ENCODE data around the gene DPH5.

DPH5 gene

GRCh38 chr1:101030881-101031280, 5.3 kb upstream of the DPH5 start:
- no peak overlapping the region for H3K27ac ChIP-seq
- TF ChIP-seq, protein P1, sequence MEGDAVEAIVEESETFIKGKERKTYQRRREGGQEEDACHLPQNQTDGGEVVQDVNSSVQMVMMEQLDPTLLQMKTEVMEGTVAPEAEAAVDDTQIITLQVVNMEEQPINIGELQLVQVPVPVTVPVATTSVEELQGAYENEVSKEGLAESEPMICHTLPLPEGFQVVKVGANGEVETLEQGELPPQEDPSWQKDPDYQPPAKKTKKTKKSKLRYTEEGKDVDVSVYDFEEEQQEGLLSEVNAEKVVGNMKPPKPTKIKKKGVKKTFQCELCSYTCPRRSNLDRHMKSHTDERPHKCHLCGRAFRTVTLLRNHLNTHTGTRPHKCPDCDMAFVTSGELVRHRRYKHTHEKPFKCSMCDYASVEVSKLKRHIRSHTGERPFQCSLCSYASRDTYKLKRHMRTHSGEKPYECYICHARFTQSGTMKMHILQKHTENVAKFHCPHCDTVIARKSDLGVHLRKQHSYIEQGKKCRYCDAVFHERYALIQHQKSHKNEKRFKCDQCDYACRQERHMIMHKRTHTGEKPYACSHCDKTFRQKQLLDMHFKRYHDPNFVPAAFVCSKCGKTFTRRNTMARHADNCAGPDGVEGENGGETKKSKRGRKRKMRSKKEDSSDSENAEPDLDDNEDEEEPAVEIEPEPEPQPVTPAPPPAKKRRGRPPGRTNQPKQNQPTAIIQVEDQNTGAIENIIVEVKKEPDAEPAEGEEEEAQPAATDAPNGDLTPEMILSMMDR (IDR thresholded peaks at IDR 0.05), result no peak
- TF ChIP-seq ZFX (IDR thresholded peaks at IDR 0.05; ENCODE audit: borderline replicate concordance), result no peak

DNA sequence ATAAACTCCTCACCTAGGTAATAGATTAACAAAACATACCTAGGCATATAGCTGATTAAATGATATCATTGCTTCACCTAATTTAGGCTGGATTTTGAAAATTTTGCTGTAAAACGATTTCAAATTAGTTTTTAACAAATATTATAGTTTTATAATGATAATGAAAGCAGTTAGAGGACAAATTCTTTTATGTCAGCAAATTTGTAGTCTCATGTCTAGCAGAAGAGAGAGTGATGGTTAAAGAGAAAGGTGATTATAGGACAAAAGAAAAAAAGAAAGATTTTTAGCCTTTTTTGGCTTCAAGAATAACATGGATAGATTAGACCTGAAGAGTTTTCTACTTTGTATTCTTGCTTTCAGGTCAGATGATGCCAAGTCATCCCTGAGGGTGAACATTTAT, 3.6 kb upstream of the DPH5 start:
- TF ChIP-seq, protein P1 (IDR thresholded peaks at IDR 0.05), result no peak
- no peak for TF ChIP-seq ZFX (IDR thresholded peaks at IDR 0.05; ENCODE audit: borderline replicate concordance)
- H3K27ac ChIP-seq, result no peak overlapping the region

DNA sequence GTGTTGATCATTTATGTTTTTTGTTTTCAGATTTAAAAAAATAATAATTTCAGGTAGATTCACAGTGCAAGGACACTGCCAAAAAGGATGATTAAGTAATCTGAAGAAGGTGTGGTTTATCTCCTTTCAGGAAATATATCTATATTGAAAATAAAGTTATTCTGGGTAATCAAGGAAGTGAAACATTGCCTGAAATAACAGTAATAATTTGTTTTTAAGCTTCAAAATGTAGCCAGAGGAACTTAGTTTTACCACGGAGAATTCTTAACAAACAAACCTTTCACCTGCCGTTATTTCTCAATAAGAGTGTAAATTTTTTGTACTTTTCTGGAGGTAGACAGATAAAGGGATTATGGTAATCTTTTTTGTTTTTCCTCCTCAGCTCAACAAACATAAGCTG, 2.9 kb upstream of the DPH5 start:
- TF ChIP-seq, protein P1 (IDR thresholded peaks at IDR 0.05), result no peak
- TF ChIP-seq ZFX (IDR thresholded peaks at IDR 0.05; ENCODE audit: borderline replicate concordance), result no peak
- no peak overlapping the region for H3K27ac ChIP-seq

DNA sequence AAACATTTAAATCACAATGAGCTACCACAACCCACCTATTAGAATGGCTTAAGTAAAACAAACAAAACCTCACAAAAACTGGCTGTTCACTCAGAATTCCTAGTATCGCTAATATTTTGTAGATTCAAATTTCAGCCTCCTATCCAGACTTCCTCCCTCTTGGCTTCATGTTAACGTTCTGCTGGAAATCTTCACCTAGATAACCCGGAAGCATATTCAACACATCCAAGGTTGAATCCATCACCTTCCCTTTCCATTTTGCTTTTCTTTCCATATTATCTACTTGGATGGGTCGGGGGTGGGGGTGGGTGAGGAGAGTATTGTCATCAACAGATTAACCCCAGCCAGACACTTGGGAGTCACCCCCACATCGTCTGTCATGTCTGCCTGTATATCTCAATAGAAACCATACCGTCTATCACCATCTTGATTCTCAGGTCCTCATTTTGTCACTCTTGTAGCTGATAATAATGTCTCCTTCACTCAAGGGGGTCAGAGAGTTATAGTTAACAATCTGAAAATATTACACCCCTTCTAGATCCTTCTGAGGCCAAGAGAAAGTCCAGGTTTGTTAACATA, 1.7 kb upstream of the DPH5 start:
- no peak for TF ChIP-seq ZFX (IDR thresholded peaks at IDR 0.05; ENCODE audit: borderline replicate concordance)
- TF ChIP-seq, protein P1 (IDR thresholded peaks at IDR 0.05), result no peak
- H3K27ac ChIP-seq, result no peak overlapping the region

- H3K27ac ChIP-seq, result peak overlapping the region; percentile 65
- TF ChIP-seq ZFX (IDR thresholded peaks at IDR 0.05; ENCODE audit: borderline replicate concordance), result no peak
- TF ChIP-seq, protein P1 (IDR thresholded peaks at IDR 0.05), result no peak
Measured at GRCh38 chr1:101026430-101026788, 825 bp upstream of the DPH5 start.

- TF ChIP-seq, protein P1 (IDR thresholded peaks at IDR 0.05), result no peak
- no peak for TF ChIP-seq ZFX (IDR thresholded peaks at IDR 0.05; ENCODE audit: borderline replicate concordance)
- H3K27ac ChIP-seq, result peak overlapping the region; percentile 65
Measured at GRCh38 chr1:101025283-101025656, 314 bp downstream of the DPH5 start.

GRCh38 chr1:101022294-101022693, 3.3 kb downstream of the DPH5 start:
- no peak overlapping the region for H3K27ac ChIP-seq
- TF ChIP-seq, protein P1 (IDR thresholded peaks at IDR 0.05), result no peak
